Vagina (tissue), 2 donors: ENCODE results near the gene NTM. TPM values are rescaled to one million over a fixed set of nuclear protein-coding genes. Genes with fewer than 3 reads are reported as not detected.

ENCODE experiments used
- DNase-seq, 2 donors: peaks; one replicate each; pipeline ENCODE4 v3.0.0-alpha.2; 2017; ENCODE audit errors: extremely low spot score in 2 of 2
- H3K27ac ChIP-seq: fragments of 200-600 bp; sonication (generic); one replicate; pipeline ENCODE4 v1.5.1; 2019
- H3K27me3 ChIP-seq: fragments of 200-600 bp; sonication (generic); one replicate; pipeline ENCODE4 v1.5.1; 2019
- H3K36me3 ChIP-seq, 2 donors: fragments of 200-600 bp; sonication (generic); one replicate each; pipeline ENCODE4 v1.5.1; 2017 to 2019
- H3K4me1 ChIP-seq: fragments of 200-600 bp; sonication (generic); one replicate; pipeline ENCODE4 v1.5.1; 2019
- H3K4me3 ChIP-seq, 2 donors: fragments of 200-600 bp; sonication (generic); 1 replicate in 1 of 2; 2 replicates in 1 of 2; pipeline ENCODE4 v1.5.1; 2016 to 2019
- H3K9me3 ChIP-seq: fragments of 200-600 bp; sonication (generic); one replicate; pipeline ENCODE4 v1.5.1; 2019
- CTCF ChIP-seq, 3 experiments: fragments of 450-650 bp in 2 of 3; fragments of 200-600 bp in 1 of 3; sonication (generic) in 1 of 3; IDR thresholded peaks; one replicate each; pipeline ENCODE4 v1.5.1; 2017 to 2019; ENCODE audit warnings: antibody characterized with exemption in 3 of 3, mild to moderate bottlenecking in 2 of 3, moderate library complexity in 2 of 3
- POLR2A ChIP-seq, 2 donors: fragments of 450-650 bp; IDR thresholded peaks; one replicate each; pipeline ENCODE4 v1.6.1; 2017; ENCODE audit warnings: antibody characterized with exemption in 2 of 2, mild to moderate bottlenecking in 2 of 2, moderate library complexity in 2 of 2
- POLR2AphosphoS5 ChIP-seq, 2 donors: sonication (generic); formaldehyde crosslinking; IDR thresholded peaks; one replicate each; pipeline ENCODE4 v1.9.0; 2017; ENCODE audit warnings: antibody characterized with exemption in 2 of 2, mild to moderate bottlenecking in 2 of 2, low read depth in 1 of 2; ENCODE audit not compliant: insufficient read depth in 1 of 2
- intact Hi-C: fragments of 100-400 bp; cut with DNase I; formaldehyde crosslinking; loops from one replicate; pipeline ENCODE4 v1.15.1; 2023
- total RNA-seq: library from RNA; depleted of rRNA; stranded (reverse); fragments of >200 nt; gene quantifications from one replicate; pipeline ENCODE4 v1.2.3, GENCODE V29; 2016

Gene NTM
- total RNA-seq, 1 donor from 2014 or later: 4.2 TPM

GRCh38 chr11:132349811-132350733 is 979.7 kb downstream of the NTM start:
- H3K9me3 ChIP-seq: no peaks in the 10 kb centered on the region
- no peaks in the 10 kb centered on the region for H3K27me3 ChIP-seq
- H3K27ac ChIP-seq: no peak overlapping the region
- intact Hi-C loops: no loop called here
- H3K4me1 ChIP-seq: no peaks in the 10 kb centered on the region
- no peak overlapping the region for H3K4me3 ChIP-seq
- TF ChIP-seq POLR2A (IDR thresholded peaks at IDR 0.05): no peak
- TF ChIP-seq POLR2AphosphoS5 (IDR thresholded peaks at IDR 0.05; ENCODE audit: insufficient read depth in 1 of 2, low read depth in 1 of 2): no peak
- no peak for TF ChIP-seq CTCF (IDR thresholded peaks at IDR 0.05)
- DNase-seq: no peak
- no peaks in the 10 kb centered on the region for H3K36me3 ChIP-seq

GRCh38 chr11:132351050-132351449 is 980.6 kb downstream of the NTM start:
- no peak for DNase-seq
- Histone ChIP-seq H3K36me3 (no peaks in the 10 kb centered on the region), H3K27me3 (no peaks in the 10 kb centered on the region), H3K27ac (no peak overlapping the region), H3K4me1 (no peaks in the 10 kb centered on the region), H3K9me3 (no peaks in the 10 kb centered on the region), H3K4me3 (no peak overlapping the region)
- TF ChIP-seq POLR2AphosphoS5 (IDR thresholded peaks at IDR 0.05; ENCODE audit: insufficient read depth in 1 of 2, low read depth in 1 of 2): no peak
- TF ChIP-seq CTCF (IDR thresholded peaks at IDR 0.05): no peak
- TF ChIP-seq POLR2A (IDR thresholded peaks at IDR 0.05): no peak
- intact Hi-C loops: no loop called here

- DNase-seq: no peak
- Histone ChIP-seq H3K27ac (no peak overlapping the region), H3K36me3 (no peaks in the 10 kb centered on the region), H3K4me3 (no peak overlapping the region), H3K4me1 (no peaks in the 10 kb centered on the region), H3K27me3 (no peaks in the 10 kb centered on the region), H3K9me3 (no peaks in the 10 kb centered on the region)
- TF ChIP-seq POLR2A (IDR thresholded peaks at IDR 0.05): no peak
- intact Hi-C loops: no loop called here
These were observed 982.1 kb downstream of the NTM start for GRCh38 chr11:132352497-132352896.

- intact Hi-C loops: no loop called here
- Histone ChIP-seq H3K4me3 (no peak overlapping the region), H3K36me3 (no peaks in the 10 kb centered on the region), H3K4me1 (no peaks in the 10 kb centered on the region), H3K27ac (no peak overlapping the region), H3K9me3 (no peaks in the 10 kb centered on the region), H3K27me3 (no peaks in the 10 kb centered on the region)
- no peak for DNase-seq
- no peak for TF ChIP-seq POLR2AphosphoS5 (IDR thresholded peaks at IDR 0.05; ENCODE audit: insufficient read depth in 1 of 2, low read depth in 1 of 2)
- TF ChIP-seq CTCF (IDR thresholded peaks at IDR 0.05): no peak
- no peak for TF ChIP-seq POLR2A (IDR thresholded peaks at IDR 0.05)
These were observed 982.8 kb downstream of the NTM start for GRCh38 chr11:132353255-132353654.

GRCh38 chr11:132357811-132358572 is 987.6 kb downstream of the NTM start:
- DNase-seq: no peak
- no peaks in the 10 kb centered on the region for H3K4me1 ChIP-seq
- no peak overlapping the region for H3K4me3 ChIP-seq
- intact Hi-C loops: no loop called here
- H3K27me3 ChIP-seq: no peaks in the 10 kb centered on the region
- no peak for TF ChIP-seq POLR2AphosphoS5 (IDR thresholded peaks at IDR 0.05; ENCODE audit: insufficient read depth in 1 of 2, low read depth in 1 of 2)
- no peak for TF ChIP-seq CTCF (IDR thresholded peaks at IDR 0.05)
- TF ChIP-seq POLR2A (IDR thresholded peaks at IDR 0.05): no peak
- no peaks in the 10 kb centered on the region for H3K36me3 ChIP-seq
- no peaks in the 10 kb centered on the region for H3K9me3 ChIP-seq
- H3K27ac ChIP-seq: no peak overlapping the region
